NCI-H526 (cell line): Measurements from ENCODE around the gene HAND2.
A peak's percentile ranks its signal among the peaks of the same experiment; 100 is the strongest.

Experiments used
- DNase-seq, 2 experiments: peaks; one replicate each; lab custom pipeline; 2025; lab: John Stamatoyannopoulos, UW

The HAND2 gene

GRCh38 chr4:173502282-173502681 is 27.7 kb downstream of the HAND2 start:
- DNase-seq = no peak

- DNase-seq = no peak
These were observed 28.4 kb downstream of the HAND2 start for GRCh38 chr4:173501592-173502150.

GRCh38 chr4:173500841-173501591 is 29.0 kb downstream of the HAND2 start:
- DNase-seq = no peak

GRCh38 chr4:173499658-173500535 is 30.1 kb downstream of the HAND2 start:
- no peak for DNase-seq

- DNase-seq = no peak
These were observed 31.3 kb downstream of the HAND2 start for GRCh38 chr4:173498771-173499170.

GRCh38 chr4:173498023-173498422 is 32.0 kb downstream of the HAND2 start:
- no peak for DNase-seq

- peak; percentile 51 to 86 for DNase-seq
These were observed 35.7 kb downstream of the HAND2 start for GRCh38 chr4:173494013-173494970.

- DNase-seq = no peak
These were observed 37.0 kb downstream of the HAND2 start for GRCh38 chr4:173493041-173493440.

- no peak for DNase-seq
These were observed 37.7 kb downstream of the HAND2 start for GRCh38 chr4:173492315-173492714.

GRCh38 chr4:173490817-173491528 is 39.1 kb downstream of the HAND2 start:
- DNase-seq = no peak

- no peak for DNase-seq
These were observed 39.8 kb downstream of the HAND2 start for GRCh38 chr4:173490256-173490655.

- DNase-seq = peak in 1 of 2 experiments; percentile 25
These were observed 40.5 kb downstream of the HAND2 start for GRCh38 chr4:173489514-173489913.

- no peak for DNase-seq
These were observed 41.4 kb downstream of the HAND2 start for GRCh38 chr4:173488656-173489055.

- DNase-seq = no peak
These were observed 42.0 kb downstream of the HAND2 start for GRCh38 chr4:173488074-173488473.

- DNase-seq = no peak
These were observed 43.2 kb downstream of the HAND2 start for GRCh38 chr4:173486714-173487392.

- DNase-seq = no peak
These were observed 44.9 kb downstream of the HAND2 start for GRCh38 chr4:173485164-173485563.

- no peak for DNase-seq
These were observed 47.6 kb downstream of the HAND2 start for GRCh38 chr4:173482330-173482931.

GRCh38 chr4:173478913-173479283 is 51.1 kb downstream of the HAND2 start:
- no peak for DNase-seq

- no peak for DNase-seq
These were observed 51.7 kb downstream of the HAND2 start for GRCh38 chr4:173478201-173478912.
